Measurements from ENCODE around the gene RCVRN. TPM values are rescaled to one million over a fixed set of nuclear protein-coding genes. Genes with fewer than 3 reads are reported as not detected.
A peak's percentile ranks its signal among the peaks of the same experiment; 100 is the strongest.

The RCVRN gene
- total RNA-seq, 6 experiments from 2014 or later: not detected

- TF ChIP-seq CTCF (IDR thresholded peaks at IDR 0.05) (no peak), POLR2A (IDR thresholded peaks at IDR 0.05) (no peak)
- intact Hi-C loops (cut with DNase I): no loop called here
- H3K9me3 ChIP-seq: no peaks in the 10 kb centered on the region
- no peaks in the 10 kb centered on the region for H3K27me3 ChIP-seq
- H3K4me3 ChIP-seq: no peak overlapping the region
- H3K4me1 ChIP-seq: no peaks in the 10 kb centered on the region
- DNase-seq (peak in 1 of 3 donors; percentile 10), ATAC-seq (no peak)
- no peak overlapping the region for H3K27ac ChIP-seq
- H3K36me3 ChIP-seq: no peaks in the 10 kb centered on the region
- 71% methylated on average over 4 of the region's 9 CpGs for WGBS (ENCODE audit: insufficient coverage, low coverage, low lambda C conversion rate, missing lambda C conversion rate)
These were observed 38.3 kb upstream of the RCVRN start for GRCh38 chr17:9943343-9943742.

GRCh38 chr17:9942885-9943284 lies 37.8 kb upstream of the RCVRN start:
- DNase-seq (peak in 1 of 3 donors; percentile 30), ATAC-seq (no peak)
- TF ChIP-seq POLR2A (IDR thresholded peaks at IDR 0.05) (no peak), CTCF (IDR thresholded peaks at IDR 0.05) (no peak)

GRCh38 chr17:9941305-9941704 lies 36.2 kb upstream of the RCVRN start:
- Histone ChIP-seq H3K4me3 (no peak overlapping the region), H3K9me3 (no peaks in the 10 kb centered on the region), H3K27me3 (no peaks in the 10 kb centered on the region), H3K36me3 (no peaks in the 10 kb centered on the region), H3K27ac (no peak overlapping the region), H3K4me1 (no peaks in the 10 kb centered on the region)
- ATAC-seq: no peak
- peak in 1 of 3 donors; percentile 5 for DNase-seq
- TF ChIP-seq CTCF (IDR thresholded peaks at IDR 0.05) (no peak), POLR2A (IDR thresholded peaks at IDR 0.05) (no peak)
- WGBS (ENCODE audit: insufficient coverage, low coverage, low lambda C conversion rate, missing lambda C conversion rate): 66% methylated on average over 9 of the region's 13 CpGs
- intact Hi-C loops (cut with DNase I): no loop called here

More at GRCh38 chr17:9942885-9943284, 37.8 kb upstream of the RCVRN start:
- WGBS (ENCODE audit: insufficient coverage, low coverage, low lambda C conversion rate, missing lambda C conversion rate): 45% methylated on average over 10 of the region's 13 CpGs
- Histone ChIP-seq H3K4me3 (no peak overlapping the region), H3K9me3 (no peaks in the 10 kb centered on the region), H3K36me3 (no peaks in the 10 kb centered on the region), H3K27ac (no peak overlapping the region), H3K4me1 (no peaks in the 10 kb centered on the region), H3K27me3 (no peaks in the 10 kb centered on the region)
- intact Hi-C loops (cut with DNase I): no loop called here

GRCh38 chr17:9940841-9941240 lies 35.8 kb upstream of the RCVRN start:
- peak in 1 of 3 donors; percentile 14 for DNase-seq
- no peaks in the 10 kb centered on the region for H3K9me3 ChIP-seq
- WGBS (ENCODE audit: insufficient coverage, low coverage, low lambda C conversion rate, missing lambda C conversion rate): no CpG with 5 or more reads among the region's 9 CpGs

More at GRCh38 chr17:9940841-9941240, 35.8 kb upstream of the RCVRN start:
- Histone ChIP-seq H3K27me3 (no peaks in the 10 kb centered on the region), H3K36me3 (no peaks in the 10 kb centered on the region), H3K4me3 (no peak overlapping the region), H3K4me1 (no peaks in the 10 kb centered on the region), H3K27ac (no peak overlapping the region)
- TF ChIP-seq CTCF (IDR thresholded peaks at IDR 0.05) (no peak), POLR2A (IDR thresholded peaks at IDR 0.05) (no peak)
- no peak for ATAC-seq
- intact Hi-C loops (cut with DNase I): no loop called here

All from right lobe of liver (tissue), 6 donors.